ENCODE data around the gene C1QTNF6.

DNA sequence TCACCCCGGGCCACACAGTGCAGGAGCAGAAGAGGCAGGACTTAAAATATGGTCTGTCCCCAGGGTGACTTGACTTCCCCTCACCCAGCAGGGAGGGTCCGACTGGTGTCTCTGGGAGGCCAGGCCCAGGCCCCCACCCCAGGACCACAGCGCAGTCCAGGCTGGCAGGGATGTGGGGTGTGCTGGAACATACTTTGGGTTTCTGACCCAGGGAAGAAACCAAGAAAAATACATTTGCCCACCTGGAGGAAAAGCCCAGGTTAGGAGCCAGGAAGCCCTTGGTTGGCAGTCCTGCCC lies 5.2 kb downstream of the C1QTNF6 start:
- TF ChIP-seq CTCF (conservative IDR thresholded peaks at IDR 0.05 in 1 of 2, IDR thresholded peaks at IDR 0.05 in 1 of 2; ENCODE audit: extremely low read depth in 1 of 2, insufficient read depth in 1 of 2, low read depth in 1 of 2, low read length in 2 of 2) (no peak), EZH2 (IDR thresholded peaks at IDR 0.05; ENCODE audit: borderline replicate concordance, low read length) (no peak)
